Subcutaneous adipose tissue (tissue), 4 donors: ENCODE results near the gene CIROP. TPM values are rescaled to one million over a fixed set of nuclear protein-coding genes. Genes with fewer than 3 reads are reported as not detected.

Experiments
- total RNA-seq, 4 donors: library from RNA; depleted of rRNA; stranded (reverse); fragments of >200 nt; gene quantifications; one replicate each; pipeline ENCODE4 v1.1.0, GENCODE V29; 2016
- TF ChIP-seq, protein P1 (sequence below): fragments of 450-650 bp; IDR thresholded peaks from one replicate; pipeline ENCODE4 v1.5.1; 2016; ENCODE audit warnings: low read depth, mild to moderate bottlenecking, control low read depth, antibody characterized with exemption, moderate library complexity

Gene CIROP
- total RNA-seq, 4 donors from 2014 or later: not detected

GRCh38 chr14:23071921-23072539, 32.8 kb downstream of the CIROP start:
- TF ChIP-seq, protein P1, sequence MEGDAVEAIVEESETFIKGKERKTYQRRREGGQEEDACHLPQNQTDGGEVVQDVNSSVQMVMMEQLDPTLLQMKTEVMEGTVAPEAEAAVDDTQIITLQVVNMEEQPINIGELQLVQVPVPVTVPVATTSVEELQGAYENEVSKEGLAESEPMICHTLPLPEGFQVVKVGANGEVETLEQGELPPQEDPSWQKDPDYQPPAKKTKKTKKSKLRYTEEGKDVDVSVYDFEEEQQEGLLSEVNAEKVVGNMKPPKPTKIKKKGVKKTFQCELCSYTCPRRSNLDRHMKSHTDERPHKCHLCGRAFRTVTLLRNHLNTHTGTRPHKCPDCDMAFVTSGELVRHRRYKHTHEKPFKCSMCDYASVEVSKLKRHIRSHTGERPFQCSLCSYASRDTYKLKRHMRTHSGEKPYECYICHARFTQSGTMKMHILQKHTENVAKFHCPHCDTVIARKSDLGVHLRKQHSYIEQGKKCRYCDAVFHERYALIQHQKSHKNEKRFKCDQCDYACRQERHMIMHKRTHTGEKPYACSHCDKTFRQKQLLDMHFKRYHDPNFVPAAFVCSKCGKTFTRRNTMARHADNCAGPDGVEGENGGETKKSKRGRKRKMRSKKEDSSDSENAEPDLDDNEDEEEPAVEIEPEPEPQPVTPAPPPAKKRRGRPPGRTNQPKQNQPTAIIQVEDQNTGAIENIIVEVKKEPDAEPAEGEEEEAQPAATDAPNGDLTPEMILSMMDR: no peak

DNA sequence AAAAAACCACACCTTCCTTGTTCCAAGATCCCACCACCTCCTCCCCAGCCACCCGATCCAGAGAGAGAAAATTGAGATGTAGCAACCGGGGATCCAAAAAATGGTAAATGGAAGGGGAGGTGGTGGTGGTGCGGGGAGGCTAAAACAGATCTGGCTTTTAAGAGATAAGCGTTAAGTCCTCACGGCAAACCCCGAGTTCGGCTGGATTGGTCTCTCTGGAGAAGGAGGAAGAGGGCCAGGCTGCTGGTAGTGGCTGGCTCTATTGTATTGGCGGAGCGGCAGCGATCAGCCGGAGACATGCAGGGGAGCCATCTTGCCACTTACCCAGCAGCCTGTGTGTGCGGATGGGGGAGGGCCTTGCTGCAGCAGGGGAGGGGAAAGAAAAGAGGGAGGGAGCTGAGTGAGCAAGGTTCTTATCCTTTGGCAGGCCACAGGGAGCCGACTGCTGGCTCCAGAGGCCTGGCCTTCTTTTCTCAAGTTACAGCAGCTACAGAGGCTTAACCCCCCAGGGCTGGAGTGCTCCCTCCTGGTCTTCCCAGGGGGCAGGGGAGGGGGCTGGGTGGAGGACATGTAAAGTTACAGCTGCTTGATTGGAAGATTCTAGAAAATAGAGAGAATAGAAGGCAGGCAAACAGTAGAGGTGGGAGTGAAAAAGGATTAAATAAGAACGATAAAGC, 33.4 kb downstream of the CIROP start:
- TF ChIP-seq, protein P1: no peak

GRCh38 chr14:23070262-23071129, 34.3 kb downstream of the CIROP start:
- TF ChIP-seq, protein P1: no peak

- TF ChIP-seq, protein P1: no peak
Measured at GRCh38 chr14:23069413-23069806, 35.4 kb downstream of the CIROP start.

- TF ChIP-seq, protein P1: no peak
Measured at GRCh38 chr14:23068789-23069412, 35.9 kb downstream of the CIROP start.

- TF ChIP-seq, protein P1: no peak
Measured at GRCh38 chr14:23067847-23068788, 36.7 kb downstream of the CIROP start.
